Glutamatergic neuron (in vitro differentiated cells): Measurements from ENCODE around the gene ALDH18A1. TPM values are rescaled to one million over a fixed set of nuclear protein-coding genes. Genes with fewer than 3 reads are reported as not detected.
"Not testable (repeated sequence)": the region's sequence is repeated elsewhere in the genome, so short reads cannot be mapped to it uniquely, and the experiment has no call there.

Experiments used
- DNase-seq: peaks from one replicate; pipeline ENCODE4 v3.0.0; 2022
- H3K27ac Mint-ChIP-seq: one replicate; pipeline ENCODE4 v1.8.0; 2020; ENCODE audit warnings: mild to moderate bottlenecking, mixed read lengths, inconsistent platforms; ENCODE audit not compliant: unreplicated experiment
- H3K27me3 Mint-ChIP-seq: one replicate; pipeline ENCODE4 v1.8.0; 2020; ENCODE audit warnings: mild to moderate bottlenecking, moderate library complexity, mixed read lengths, inconsistent platforms; ENCODE audit not compliant: unreplicated experiment
- H3K36me3 Mint-ChIP-seq: one replicate; pipeline ENCODE4 v1.8.0; 2020; ENCODE audit warnings: mild to moderate bottlenecking, mixed read lengths, inconsistent platforms; ENCODE audit not compliant: unreplicated experiment
- H3K4me1 Mint-ChIP-seq: one replicate; pipeline ENCODE4 v1.8.0; 2020; ENCODE audit warnings: mild to moderate bottlenecking, low read depth, mixed read lengths, inconsistent platforms; ENCODE audit not compliant: unreplicated experiment
- H3K4me3 Mint-ChIP-seq: one replicate; pipeline ENCODE4 v1.8.0; 2020; ENCODE audit warnings: mild to moderate bottlenecking, mixed read lengths, inconsistent platforms; ENCODE audit not compliant: unreplicated experiment
- H3K9me3 Mint-ChIP-seq: one replicate; pipeline ENCODE4 v1.8.0; 2020; ENCODE audit warnings: mild to moderate bottlenecking, moderate library complexity, mixed read lengths, inconsistent platforms; ENCODE audit not compliant: unreplicated experiment
- total RNA-seq: library from RNA; stranded (reverse); fragmentation: NEBNext Ultra II Directional; extraction: Animal tissue kit (Norgen Biotek cat#: 25700); gene quantifications from one replicate; pipeline ENCODE4 v1.2.1, GENCODE V29; 2021; ENCODE audit not compliant: unreplicated experiment
- TF ChIP-seq, protein P1 (sequence below): fragments of 200-600 bp; sonication (generic); IDR thresholded peaks from one replicate; pipeline ENCODE4 v1.5.0; 2021; ENCODE audit not compliant: partially characterized antibody, unreplicated experiment

ALDH18A1 gene
- total RNA-seq, 1 donor from 2014 or later = 32.2 TPM

DNA sequence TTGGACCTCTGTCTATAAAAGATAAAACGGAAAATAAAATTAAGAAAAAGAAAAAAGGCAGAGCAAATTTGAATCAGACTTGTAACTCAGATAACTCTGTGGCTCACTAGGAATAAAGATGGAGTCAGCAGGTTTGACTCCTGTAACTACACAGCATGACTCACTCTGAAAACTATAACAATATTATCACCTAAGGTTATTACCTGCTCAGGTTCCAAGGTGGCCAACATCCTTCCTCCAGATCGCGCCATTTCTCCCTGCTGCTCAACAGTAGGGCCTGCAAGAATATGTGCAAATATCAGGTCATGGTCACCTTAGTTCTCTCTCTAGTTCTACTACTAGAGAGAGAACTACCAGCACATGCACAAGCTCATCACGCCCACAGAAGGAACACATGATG, 30.0 kb downstream of the ALDH18A1 start:
- Mint-ChIP-seq H3K27ac (no peak overlapping the region), H3K4me3 (no peak overlapping the region), H3K36me3 (no peaks in the 10 kb centered on the region), H3K4me1 (no peaks in the 10 kb centered on the region), H3K27me3 (peaks cover 3% of the 10 kb centered on the region), H3K9me3 (no peaks in the 10 kb centered on the region)
- TF ChIP-seq, protein P1, sequence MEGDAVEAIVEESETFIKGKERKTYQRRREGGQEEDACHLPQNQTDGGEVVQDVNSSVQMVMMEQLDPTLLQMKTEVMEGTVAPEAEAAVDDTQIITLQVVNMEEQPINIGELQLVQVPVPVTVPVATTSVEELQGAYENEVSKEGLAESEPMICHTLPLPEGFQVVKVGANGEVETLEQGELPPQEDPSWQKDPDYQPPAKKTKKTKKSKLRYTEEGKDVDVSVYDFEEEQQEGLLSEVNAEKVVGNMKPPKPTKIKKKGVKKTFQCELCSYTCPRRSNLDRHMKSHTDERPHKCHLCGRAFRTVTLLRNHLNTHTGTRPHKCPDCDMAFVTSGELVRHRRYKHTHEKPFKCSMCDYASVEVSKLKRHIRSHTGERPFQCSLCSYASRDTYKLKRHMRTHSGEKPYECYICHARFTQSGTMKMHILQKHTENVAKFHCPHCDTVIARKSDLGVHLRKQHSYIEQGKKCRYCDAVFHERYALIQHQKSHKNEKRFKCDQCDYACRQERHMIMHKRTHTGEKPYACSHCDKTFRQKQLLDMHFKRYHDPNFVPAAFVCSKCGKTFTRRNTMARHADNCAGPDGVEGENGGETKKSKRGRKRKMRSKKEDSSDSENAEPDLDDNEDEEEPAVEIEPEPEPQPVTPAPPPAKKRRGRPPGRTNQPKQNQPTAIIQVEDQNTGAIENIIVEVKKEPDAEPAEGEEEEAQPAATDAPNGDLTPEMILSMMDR = no peak
- no peak for DNase-seq

DNA sequence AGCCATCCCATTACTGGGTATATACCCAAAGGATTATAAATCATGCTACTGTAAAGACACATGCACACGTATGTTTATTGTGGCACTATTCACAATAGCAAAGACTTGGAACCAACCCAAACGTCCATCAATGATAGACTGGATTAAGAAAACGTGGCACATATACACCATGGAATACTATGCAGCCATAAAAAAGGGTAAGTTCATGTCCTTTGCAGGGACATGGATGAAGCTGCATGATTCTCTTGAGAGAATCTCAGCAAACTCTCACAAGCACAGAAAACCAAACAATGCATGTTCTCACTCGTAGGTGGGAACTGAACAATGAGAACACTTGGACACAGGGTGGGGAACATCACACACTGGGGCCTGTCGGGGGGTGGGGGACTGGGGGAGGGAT, 36.1 kb downstream of the ALDH18A1 start:
- not testable (repeated sequence) for DNase-seq, H3K9me3 Mint-ChIP-seq, H3K4me1 Mint-ChIP-seq, H3K27ac Mint-ChIP-seq, H3K4me3 Mint-ChIP-seq, H3K27me3 Mint-ChIP-seq, H3K36me3 Mint-ChIP-seq

DNA sequence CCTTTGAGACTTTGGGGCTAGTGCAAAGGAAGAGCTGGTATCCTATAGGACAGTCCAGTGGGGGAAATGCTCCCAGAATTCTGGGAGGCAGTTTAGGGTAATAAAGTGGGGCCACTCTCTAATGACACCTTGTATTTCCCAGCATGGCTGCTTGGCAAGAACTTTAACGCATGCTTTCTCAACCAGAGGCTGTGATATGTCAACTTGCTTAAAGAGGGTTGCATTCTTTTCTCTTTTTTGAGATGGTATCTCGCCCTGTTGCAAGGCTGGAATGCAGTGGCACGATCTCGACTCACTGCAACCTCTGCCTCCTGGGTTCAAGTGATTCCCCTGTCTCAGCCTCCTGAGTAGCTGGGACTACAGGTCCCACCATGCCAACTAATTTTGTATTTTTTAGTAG, 38.4 kb downstream of the ALDH18A1 start:
- TF ChIP-seq, protein P1 = no peak
- Mint-ChIP-seq H3K9me3 (no peaks in the 10 kb centered on the region), H3K4me1 (no peaks in the 10 kb centered on the region), H3K27ac (no peak overlapping the region), H3K27me3 (no peaks in the 10 kb centered on the region), H3K4me3 (no peak overlapping the region), H3K36me3 (no peaks in the 10 kb centered on the region)
- DNase-seq = no peak

DNA sequence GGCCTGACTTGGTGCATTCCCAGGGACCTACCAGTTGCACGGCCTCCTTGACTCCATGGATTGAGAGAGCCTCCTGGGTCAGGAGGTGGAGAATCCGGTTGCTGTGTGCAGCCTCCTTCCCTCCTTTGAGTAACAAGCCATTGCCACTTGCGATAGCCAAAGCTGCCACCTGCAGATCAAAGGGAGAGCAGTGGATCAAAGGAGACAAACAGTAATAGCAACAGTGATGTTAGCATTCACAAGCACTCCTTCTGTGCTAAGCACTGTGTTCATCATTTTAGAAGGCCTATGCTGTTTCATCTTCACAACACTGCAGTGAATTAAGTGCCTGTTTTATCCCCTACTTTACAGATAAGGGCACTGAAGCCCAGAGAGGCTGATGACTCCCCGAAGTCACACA, 40.1 kb downstream of the ALDH18A1 start:
- Mint-ChIP-seq H3K36me3 (no peaks in the 10 kb centered on the region), H3K9me3 (no peaks in the 10 kb centered on the region), H3K27ac (no peak overlapping the region), H3K4me3 (no peak overlapping the region), H3K27me3 (no peaks in the 10 kb centered on the region), H3K4me1 (no peaks in the 10 kb centered on the region)
- TF ChIP-seq, protein P1 = no peak
- no peak for DNase-seq

DNA sequence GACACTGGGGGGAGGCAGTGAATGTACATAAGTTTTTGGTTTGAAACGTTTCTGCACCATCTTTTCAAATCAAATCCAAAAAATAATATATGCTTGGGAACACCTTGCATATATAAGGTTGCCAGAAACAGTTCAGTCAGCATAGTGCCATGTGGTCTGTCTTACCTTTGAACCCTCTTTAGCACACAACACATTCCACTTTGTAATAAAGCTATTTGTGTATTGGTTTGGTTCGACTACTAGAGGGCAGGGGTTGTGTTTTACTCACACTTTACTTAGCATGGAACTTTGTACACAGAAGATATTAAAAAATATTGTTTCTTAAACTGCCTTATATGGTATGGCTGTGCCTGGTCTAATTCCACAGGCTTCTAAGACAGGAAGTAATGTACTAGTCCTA, 43.2 kb downstream of the ALDH18A1 start:
- Mint-ChIP-seq H3K9me3 (no peaks in the 10 kb centered on the region), H3K27me3 (no peaks in the 10 kb centered on the region), H3K27ac (no peak overlapping the region), H3K4me3 (no peak overlapping the region), H3K36me3 (peaks cover 1% of the 10 kb centered on the region), H3K4me1 (no peaks in the 10 kb centered on the region)
- no peak for DNase-seq
- TF ChIP-seq, protein P1 = no peak

DNA sequence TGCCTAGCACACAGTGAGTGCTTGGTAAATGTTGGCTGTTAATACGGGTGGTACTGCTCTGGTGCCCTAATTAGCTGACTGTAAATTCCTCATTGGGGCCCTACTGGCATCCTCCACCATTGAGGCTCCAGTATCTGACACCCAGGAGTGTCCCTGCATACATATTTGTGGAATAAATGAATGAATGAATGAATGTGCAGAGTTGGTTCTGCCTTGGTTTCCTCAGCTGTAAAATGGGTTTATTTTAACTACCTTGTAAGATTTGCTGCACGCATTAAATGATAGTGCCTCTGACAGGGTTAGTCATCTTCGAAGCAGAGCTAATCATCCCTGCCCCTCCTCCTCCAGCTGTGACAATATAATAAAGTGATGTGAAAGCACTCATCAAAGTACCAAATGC, 45.8 kb downstream of the ALDH18A1 start:
- Mint-ChIP-seq H3K36me3 (peaks cover 5% of the 10 kb centered on the region), H3K4me1 (no peaks in the 10 kb centered on the region), H3K27me3 (peaks cover 1% of the 10 kb centered on the region), H3K9me3 (peaks cover 3% of the 10 kb centered on the region), H3K4me3 (no peak overlapping the region), H3K27ac (no peak overlapping the region)
- TF ChIP-seq, protein P1 = no peak
- DNase-seq = no peak
